ENCODE results near the gene ACP5. TPM values are rescaled to one million over a fixed set of nuclear protein-coding genes. Genes with fewer than 3 reads are reported as not detected.

ACP5 gene
- total and polyA plus RNA-seq, 12 donors, result 1.4 to 152 (median 10.3) TPM

DNA sequence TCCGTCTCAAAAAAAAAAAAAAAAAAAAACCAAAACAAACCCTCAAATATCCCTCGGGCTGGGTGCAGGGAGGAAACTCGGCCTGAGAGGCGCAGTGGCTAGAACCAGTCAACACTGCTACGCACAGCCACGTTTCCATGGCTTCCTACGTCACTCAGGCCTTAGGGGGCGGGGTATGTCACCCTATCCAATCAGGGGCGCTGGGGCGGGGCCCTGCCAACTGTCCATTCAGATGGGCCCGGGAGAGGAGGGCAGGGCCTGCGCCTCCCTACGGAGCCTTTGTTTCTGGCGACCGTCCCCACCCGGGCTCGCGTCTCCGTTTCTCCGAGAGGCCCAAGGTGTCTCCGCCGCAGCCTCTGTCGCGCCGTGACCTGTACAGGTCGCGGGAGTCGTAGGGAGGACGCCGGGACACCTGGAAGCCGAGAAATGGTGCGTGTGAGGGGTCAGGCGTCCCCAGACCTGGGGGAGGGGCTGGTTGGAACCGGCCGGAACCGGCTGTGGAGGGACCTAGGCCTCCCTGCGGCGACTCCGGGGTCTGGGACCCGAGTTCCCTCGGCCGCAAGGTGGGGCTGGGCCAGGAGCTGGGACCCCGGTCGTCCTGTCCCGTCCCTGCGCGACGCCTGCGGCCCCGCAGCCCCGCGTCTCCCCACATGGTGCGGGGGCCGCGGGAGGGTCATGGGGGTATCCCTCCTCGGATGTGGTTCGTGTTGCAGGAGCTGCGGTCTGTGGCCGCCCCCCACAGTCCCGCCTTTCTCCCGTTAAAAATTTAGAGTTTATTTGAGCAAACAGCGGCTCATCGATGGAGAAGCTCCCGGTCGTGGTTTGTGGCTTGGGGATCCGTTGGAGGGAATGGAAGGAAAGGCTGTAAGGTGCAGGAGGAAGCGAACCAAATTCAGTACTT lies 20.0 kb upstream of the ACP5 start, which contains the start of gene ZNF627:
Gene ZNF627 (plus strand): TSS at position 282 of the 901 bp plus-strand sequence. CDS start 145 bp downstream, at position 427.
- peak; percentile 93 to 96 for TF ChIP-seq POLR2A (IDR thresholded peaks at IDR 0.05)
- TF ChIP-seq, protein P1, sequence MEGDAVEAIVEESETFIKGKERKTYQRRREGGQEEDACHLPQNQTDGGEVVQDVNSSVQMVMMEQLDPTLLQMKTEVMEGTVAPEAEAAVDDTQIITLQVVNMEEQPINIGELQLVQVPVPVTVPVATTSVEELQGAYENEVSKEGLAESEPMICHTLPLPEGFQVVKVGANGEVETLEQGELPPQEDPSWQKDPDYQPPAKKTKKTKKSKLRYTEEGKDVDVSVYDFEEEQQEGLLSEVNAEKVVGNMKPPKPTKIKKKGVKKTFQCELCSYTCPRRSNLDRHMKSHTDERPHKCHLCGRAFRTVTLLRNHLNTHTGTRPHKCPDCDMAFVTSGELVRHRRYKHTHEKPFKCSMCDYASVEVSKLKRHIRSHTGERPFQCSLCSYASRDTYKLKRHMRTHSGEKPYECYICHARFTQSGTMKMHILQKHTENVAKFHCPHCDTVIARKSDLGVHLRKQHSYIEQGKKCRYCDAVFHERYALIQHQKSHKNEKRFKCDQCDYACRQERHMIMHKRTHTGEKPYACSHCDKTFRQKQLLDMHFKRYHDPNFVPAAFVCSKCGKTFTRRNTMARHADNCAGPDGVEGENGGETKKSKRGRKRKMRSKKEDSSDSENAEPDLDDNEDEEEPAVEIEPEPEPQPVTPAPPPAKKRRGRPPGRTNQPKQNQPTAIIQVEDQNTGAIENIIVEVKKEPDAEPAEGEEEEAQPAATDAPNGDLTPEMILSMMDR (IDR thresholded peaks at IDR 0.05), result peak in 5 of 6 experiments; percentile 40 to 50 (median 48)
- H3K27me3 ChIP-seq, result no peaks in the 10 kb centered on the region
- H3K4me3 ChIP-seq, result peak within 1 kb of the TSS; percentile 79 to 100 (median 92)
- WGBS, 4 donors, result 0 to 2% (median 1%) methylated on average over 16 to 67 of the region's 67 CpGs
- peak within 1 kb of the TSS; percentile 54 to 96 (median 87) for H3K27ac ChIP-seq
- DNase-seq, result peak; percentile 99 to 100 (median 100)
- H3K36me3 ChIP-seq (replicated peaks in 1 of 2), result no peaks in the 10 kb centered on the region
- intact Hi-C loops (cut with DNase I), result no loop called here
- peaks cover 7 to 13% of the 10 kb centered on the region in 2 donors for H3K4me1 ChIP-seq (replicated peaks in 1 of 2)
- no peaks in the 10 kb centered on the region for H3K9me3 ChIP-seq (replicated peaks in 1 of 3)

- intact Hi-C loops (cut with DNase I), result no loop called here
- Histone ChIP-seq H3K36me3 (replicated peaks in 1 of 2) (no peaks in the 10 kb centered on the region), H3K4me3 (no peak overlapping the region), H3K27ac (peak overlapping the region in 2 of 5 donors; percentile 7 to 44), H3K9me3 (replicated peaks in 1 of 3) (no peaks in the 10 kb centered on the region), H3K4me1 (replicated peaks in 1 of 2) (peaks cover 7 to 13% of the 10 kb centered on the region in 2 donors), H3K27me3 (no peaks in the 10 kb centered on the region)
- 73 to 84% (median 82%) methylated on average over 8 to 10 of the region's 10 CpGs for WGBS, 4 donors
- TF ChIP-seq POLR2A (IDR thresholded peaks at IDR 0.05), result no peak
- TF ChIP-seq, protein P1 (IDR thresholded peaks at IDR 0.05), result no peak
- DNase-seq, result peak in 3 of 7 donors; percentile 27 to 66 (median 29)
These were observed 18.7 kb upstream of the ACP5 start for GRCh38 chr19:11596156-11596555.

- DNase-seq, result no peak
- Histone ChIP-seq H3K9me3 (replicated peaks in 1 of 3) (no peaks in the 10 kb centered on the region), H3K27ac (no peak overlapping the region), H3K4me1 (replicated peaks in 1 of 2) (peaks cover 7 to 11% of the 10 kb centered on the region in 2 donors), H3K27me3 (no peaks in the 10 kb centered on the region), H3K36me3 (replicated peaks in 1 of 2) (no peaks in the 10 kb centered on the region), H3K4me3 (no peak overlapping the region)
- TF ChIP-seq, protein P1 (IDR thresholded peaks at IDR 0.05), result no peak
- no peak for TF ChIP-seq POLR2A (IDR thresholded peaks at IDR 0.05)
- WGBS, 4 donors, result 80 to 85% (median 83%) methylated on average over 4 of the region's 4 CpGs
- intact Hi-C loops (cut with DNase I), result no loop called here
These were observed 16.6 kb upstream of the ACP5 start for GRCh38 chr19:11594084-11594483.

DNA sequence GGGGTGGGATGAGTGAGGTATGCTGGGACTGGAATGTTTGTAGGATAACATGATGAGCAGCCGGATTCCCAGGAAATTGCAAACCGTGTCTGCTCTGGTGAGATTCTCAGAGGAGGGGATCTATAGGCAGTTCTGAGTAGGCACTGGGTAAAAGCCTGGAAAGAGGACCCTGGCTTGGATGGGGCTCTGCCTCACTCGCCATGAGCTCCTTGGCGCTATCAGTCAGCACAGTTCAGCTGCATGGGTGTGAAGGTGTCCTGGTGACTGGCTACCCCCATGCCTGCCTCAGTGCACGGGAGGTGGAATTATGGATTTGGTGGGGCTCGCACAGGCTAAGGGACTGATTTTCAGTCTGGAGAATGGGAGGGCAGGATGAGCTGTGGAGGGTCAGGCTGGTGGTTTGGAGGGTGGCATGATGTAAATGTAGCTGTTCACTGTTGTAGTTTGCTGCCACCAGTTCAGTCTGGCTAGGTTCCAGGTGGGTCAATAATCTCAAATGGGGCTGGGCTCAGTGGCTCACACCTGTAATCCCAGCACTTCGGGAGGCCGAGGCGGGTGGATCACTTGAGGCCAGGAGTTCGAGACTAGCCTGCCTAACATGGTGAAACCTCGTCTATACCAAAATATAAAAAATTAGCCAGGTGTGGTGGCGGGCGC lies 10.7 kb upstream of the ACP5 start:
- Histone ChIP-seq H3K27me3 (no peaks in the 10 kb centered on the region), H3K36me3 (replicated peaks in 1 of 2) (no peaks in the 10 kb centered on the region), H3K9me3 (replicated peaks in 1 of 3) (no peaks in the 10 kb centered on the region), H3K4me3 (no peak overlapping the region), H3K4me1 (replicated peaks in 1 of 2) (no peaks in the 10 kb centered on the region), H3K27ac (no peak overlapping the region)
- DNase-seq, result no peak
- no peak for TF ChIP-seq POLR2A (IDR thresholded peaks at IDR 0.05)
- TF ChIP-seq, protein P1 (IDR thresholded peaks at IDR 0.05), result no peak
- intact Hi-C loops (cut with DNase I), result loop anchor here in 1 of 2 donors (5.0 kb wide), 1 partner anchor 51 kb away; the partner anchor contains the start of gene CNN1
- WGBS, 4 donors, result 59 to 67% (median 63%) methylated on average over 11 to 13 of the region's 13 CpGs

Measured in adrenal gland (tissue), 12 donors.